Measurements from ENCODE around the gene POU5F1.

POU5F1 gene

DNA sequence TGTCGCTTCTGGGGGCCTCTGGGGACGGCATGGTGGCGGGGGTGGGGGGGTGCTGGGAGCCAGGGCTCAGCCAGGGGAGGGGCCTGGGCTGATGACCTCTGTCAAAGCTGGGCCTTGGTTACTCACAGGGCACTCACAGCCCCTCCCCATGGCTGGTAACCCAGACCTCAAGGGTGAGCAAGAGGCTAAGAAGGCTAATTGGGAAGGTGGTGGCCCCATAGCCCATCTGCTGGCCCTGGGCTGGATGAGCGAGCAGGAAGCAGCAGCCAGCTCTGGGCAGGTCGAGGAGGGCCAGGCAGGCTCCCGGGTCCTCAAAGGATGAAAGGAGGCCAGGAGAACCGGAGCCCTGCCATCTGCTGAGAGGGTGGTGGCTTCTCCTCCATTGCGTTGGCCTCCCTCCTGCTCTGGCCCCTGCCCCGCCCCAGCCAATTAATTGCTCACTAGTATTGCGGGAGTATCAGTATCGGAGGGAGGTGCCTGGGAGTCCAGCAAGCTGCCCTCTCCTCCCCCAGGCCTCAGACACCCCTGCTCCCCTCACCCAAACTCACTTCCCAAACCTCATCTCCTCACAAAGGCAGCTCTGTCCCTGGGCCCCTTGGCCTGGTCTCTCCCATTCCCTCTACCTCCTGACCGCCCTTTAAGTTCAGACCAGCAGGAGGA, 49.2 kb downstream of the POU5F1 start:
- Histone ChIP-seq H4K20me1 (ENCODE audit: insufficient read depth, low read length) (no peaks in the 10 kb centered on the region), H3K4me2 (ENCODE audit: insufficient read depth, low read length) (no peak overlapping the region), H2AFZ (ENCODE audit: low read depth, low read length) (no peak overlapping the region), H3K9me3 (ENCODE audit: insufficient read depth, low read length, severe bottlenecking) (no peaks in the 10 kb centered on the region), H3K27me3 (ENCODE audit: insufficient read depth, low read length, poor library complexity) (peaks cover 26% of the 10 kb centered on the region), H3K36me3 (ENCODE audit: insufficient read depth, low read length) (no peaks in the 10 kb centered on the region), H3K79me2 (ENCODE audit: insufficient read depth, low read length) (no peaks in the 10 kb centered on the region), H3K27ac (ENCODE audit: low read length) (no peak overlapping the region), H3K4me3 (ENCODE audit: low read depth in 1 of 2, low read length in 2 of 2) (no peak overlapping the region), H3K4me1 (ENCODE audit: insufficient read depth, low read length) (no peaks in the 10 kb centered on the region), H3K9ac (ENCODE audit: low read depth, low read length) (no peak overlapping the region)
- ATAC-seq (ENCODE audit: insufficient read depth, low read depth) (no peak), DNase-seq (no peak)
- TF ChIP-seq CTCF (IDR thresholded peaks at IDR 0.05; ENCODE audit: borderline replicate concordance, extremely low read depth, low read length, poor library complexity, severe bottlenecking) (no peak), EZH2 (IDR thresholded peaks at IDR 0.05; ENCODE audit: borderline replicate concordance, low read depth, low read length, severe bottlenecking) (no peak)

- no peaks in the 10 kb centered on the region for H3K36me3 ChIP-seq (ENCODE audit: insufficient read depth, low read length)
- H3K4me3 ChIP-seq (ENCODE audit: low read depth in 1 of 2, low read length in 2 of 2), result no peak within 1 kb of the TSS
- peaks cover 33% of the 10 kb centered on the region for H3K27me3 ChIP-seq (ENCODE audit: insufficient read depth, low read length, poor library complexity)
- DNase-seq (no peak), ATAC-seq (ENCODE audit: insufficient read depth, low read depth) (no peak)
- no peak for TF ChIP-seq EZH2 (IDR thresholded peaks at IDR 0.05; ENCODE audit: borderline replicate concordance, low read depth, low read length, severe bottlenecking)
- TF ChIP-seq CTCF (IDR thresholded peaks at IDR 0.05; ENCODE audit: borderline replicate concordance, extremely low read depth, low read length, poor library complexity, severe bottlenecking), result no peak
- H4K20me1 ChIP-seq (ENCODE audit: insufficient read depth, low read length), result no peaks in the 10 kb centered on the region
- no peaks in the 10 kb centered on the region for H3K4me1 ChIP-seq (ENCODE audit: insufficient read depth, low read length)
- H3K9ac ChIP-seq (ENCODE audit: low read depth, low read length), result no peak within 1 kb of the TSS
- H3K79me2 ChIP-seq (ENCODE audit: insufficient read depth, low read length), result no peaks in the 10 kb centered on the region
- H3K4me2 ChIP-seq (ENCODE audit: insufficient read depth, low read length), result no peak within 1 kb of the TSS
- no peaks in the 10 kb centered on the region for H3K9me3 ChIP-seq (ENCODE audit: insufficient read depth, low read length, severe bottlenecking)
- H2AFZ ChIP-seq (ENCODE audit: low read depth, low read length), result no peak within 1 kb of the TSS
- no peak within 1 kb of the TSS for H3K27ac ChIP-seq (ENCODE audit: low read length)
Measured at GRCh38 chr6:31120151-31120915, 50.1 kb downstream of the POU5F1 start, which contains the start of gene CDSN. Gene CDSN (minus strand): TSS chr6:31120446. CDS start chr6:31120419, 27 bp downstream.

DNA sequence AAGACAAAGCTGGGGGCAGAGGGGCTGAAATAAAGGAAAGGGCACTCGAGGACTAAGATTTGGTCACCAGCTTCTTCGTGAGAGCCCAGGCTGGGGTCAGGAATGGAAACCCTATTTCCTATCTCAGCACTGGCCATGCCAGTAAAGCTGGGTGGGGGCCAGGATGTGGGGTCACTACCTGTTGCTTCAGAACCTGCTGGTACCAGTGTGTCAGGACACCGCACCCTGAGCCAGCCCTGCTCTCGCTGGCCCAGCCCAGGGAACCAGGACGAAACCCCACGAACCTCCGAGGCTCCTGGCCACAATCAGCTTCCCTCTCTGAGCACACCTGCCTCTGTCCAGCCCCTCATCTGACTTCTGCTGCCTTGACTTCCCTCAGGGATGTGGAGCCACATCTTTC, 52.3 kb downstream of the POU5F1 start:
- Histone ChIP-seq H3K9me3 (ENCODE audit: insufficient read depth, low read length, severe bottlenecking) (no peaks in the 10 kb centered on the region), H3K9ac (ENCODE audit: low read depth, low read length) (no peak overlapping the region), H3K4me2 (ENCODE audit: insufficient read depth, low read length) (no peak overlapping the region), H3K36me3 (ENCODE audit: insufficient read depth, low read length) (no peaks in the 10 kb centered on the region), H4K20me1 (ENCODE audit: insufficient read depth, low read length) (no peaks in the 10 kb centered on the region), H3K27ac (ENCODE audit: low read length) (no peak overlapping the region), H3K4me3 (ENCODE audit: low read depth in 1 of 2, low read length in 2 of 2) (no peak overlapping the region), H3K27me3 (ENCODE audit: insufficient read depth, low read length, poor library complexity) (peaks cover 41% of the 10 kb centered on the region), H2AFZ (ENCODE audit: low read depth, low read length) (no peak overlapping the region), H3K4me1 (ENCODE audit: insufficient read depth, low read length) (no peaks in the 10 kb centered on the region), H3K79me2 (ENCODE audit: insufficient read depth, low read length) (no peaks in the 10 kb centered on the region)
- DNase-seq, result no peak
- ATAC-seq (ENCODE audit: insufficient read depth, low read depth), result no peak
- no peak for TF ChIP-seq CTCF (IDR thresholded peaks at IDR 0.05; ENCODE audit: borderline replicate concordance, extremely low read depth, low read length, poor library complexity, severe bottlenecking)

All from DND-41 (cell line).